Kidney epithelial cell (primary cell): Measurements from ENCODE around the gene UGT2A2. TPM values are rescaled to one million over a fixed set of nuclear protein-coding genes. Genes with fewer than 3 reads are reported as not detected.
"Not testable (repeated sequence)": the region's sequence is repeated elsewhere in the genome, so short reads cannot be mapped to it uniquely, and the experiment has no call there.

Source experiments
- DNase-seq: peaks from one replicate; pipeline ENCODE4 v3.0.0-alpha.2; 2010; ENCODE audit warnings: low read depth
- H3K27me3 ChIP-seq: 2 replicates; pipeline ENCODE4 v1.6.0; 2011; ENCODE audit warnings: low read length; ENCODE audit not compliant: control insufficient read depth, insufficient read depth
- H3K36me3 ChIP-seq: 2 replicates; pipeline ENCODE4 v1.5.1; 2011; ENCODE audit warnings: low read length; ENCODE audit not compliant: control insufficient read depth, insufficient read depth
- H3K4me3 ChIP-seq: 2 replicates; pipeline ENCODE4 v1.5.1; 2011; ENCODE audit warnings: low read depth, mild to moderate bottlenecking, control low read depth, low read length
- CTCF ChIP-seq: IDR thresholded peaks from 2 replicates; pipeline ENCODE4 v1.5.1; 2011; ENCODE audit warnings: mild to moderate bottlenecking, moderate library complexity, low read length, control low read depth, inconsistent platforms; ENCODE audit not compliant: insufficient read depth, poor library complexity, severe bottlenecking
- total RNA-seq: library from RNA; depleted of rRNA; stranded (reverse); fragments of >200 nt; gene quantifications from 2 replicates; pipeline ENCODE4 v1.2.3, GENCODE V29; 2015

UGT2A2 gene
- not detected in 2 replicates for total RNA-seq

DNA sequence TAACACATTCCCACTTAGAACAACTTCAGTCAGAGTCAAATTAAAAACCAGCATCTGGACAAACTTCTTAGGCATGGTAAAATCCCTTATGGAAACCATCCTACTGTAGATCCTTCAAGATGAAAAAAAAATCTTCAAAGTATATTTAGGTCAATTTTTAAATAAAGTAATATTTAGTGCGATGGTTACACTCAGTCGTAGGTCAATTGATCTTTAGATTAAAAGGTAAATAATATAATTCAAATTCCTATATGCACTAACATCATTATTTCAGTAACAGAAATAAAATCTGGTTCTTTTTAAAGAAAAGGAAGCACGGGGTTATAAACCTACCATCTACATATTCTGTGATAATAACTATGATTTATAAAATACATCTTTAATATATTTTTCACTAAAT is at the start of gene UGT2A2:
Gene UGT2A2 (minus strand): TSS at position 101 of the 400 bp plus-strand sequence. CDS start 2 bp downstream, at position 99.
- Histone ChIP-seq H3K27me3 (no peaks in the 10 kb centered on the region), H3K36me3 (no peaks in the 10 kb centered on the region), H3K4me3 (no peak within 1 kb of the TSS)
- no peak for TF ChIP-seq CTCF
- no peak for DNase-seq

- Histone ChIP-seq H3K4me3 (no peak overlapping the region), H3K36me3 (no peaks in the 10 kb centered on the region), H3K27me3 (no peaks in the 10 kb centered on the region)
- no peak for TF ChIP-seq CTCF
- DNase-seq: no peak
These were observed 45.4 kb upstream of the UGT2A2 start for GRCh38 chr4:69684804-69685203.

GRCh38 chr4:69668680-69669079 is 29.2 kb upstream of the UGT2A2 start:
- no peaks in the 10 kb centered on the region for H3K27me3 ChIP-seq
- DNase-seq: no peak
- H3K4me3 ChIP-seq: no peak overlapping the region
- H3K36me3 ChIP-seq: no peaks in the 10 kb centered on the region
- no peak for TF ChIP-seq CTCF

GRCh38 chr4:69664009-69664408 is 24.6 kb upstream of the UGT2A2 start:
- H3K36me3 ChIP-seq, DNase-seq: not testable (repeated sequence)

GRCh38 chr4:69661130-69661803 is 21.8 kb upstream of the UGT2A2 start:
- not testable (repeated sequence) for H3K4me3 ChIP-seq, H3K27me3 ChIP-seq, DNase-seq, H3K36me3 ChIP-seq

More at GRCh38 chr4:69664009-69664408, 24.6 kb upstream of the UGT2A2 start:
- H3K27me3 ChIP-seq, H3K4me3 ChIP-seq: not testable (repeated sequence)

GRCh38 chr4:69658133-69658532 is 18.7 kb upstream of the UGT2A2 start:
- Histone ChIP-seq H3K27me3 (no peaks in the 10 kb centered on the region), H3K36me3 (no peaks in the 10 kb centered on the region), H3K4me3 (no peak overlapping the region)
- DNase-seq: no peak
- no peak for TF ChIP-seq CTCF

DNA sequence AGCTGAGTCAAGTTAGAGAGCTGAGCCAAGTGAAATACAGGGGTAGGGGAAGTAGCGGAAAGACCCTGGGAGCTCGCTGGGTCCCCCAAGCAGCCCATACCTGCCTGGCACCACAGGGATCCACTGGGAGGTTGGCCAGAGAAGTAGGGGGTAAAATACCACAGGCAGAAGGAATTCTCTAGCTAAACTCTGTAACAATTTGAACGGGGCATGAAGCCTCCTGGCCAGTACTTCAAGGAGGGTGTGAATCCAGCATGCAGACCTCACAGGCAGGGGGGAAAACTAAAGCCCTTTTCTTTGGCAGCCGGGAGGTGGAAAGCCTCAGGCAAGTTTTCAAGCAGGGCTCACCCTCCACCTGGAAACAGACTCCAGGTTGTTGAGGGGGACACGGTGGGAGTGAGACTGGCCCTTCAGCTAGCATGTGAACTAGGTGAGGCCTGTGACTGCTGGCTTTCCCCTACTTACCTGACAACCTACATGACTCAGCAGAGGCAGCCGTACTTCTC is 17.3 kb upstream of the UGT2A2 start:
- Histone ChIP-seq H3K36me3 (no peaks in the 10 kb centered on the region), H3K4me3 (no peak overlapping the region), H3K27me3 (no peaks in the 10 kb centered on the region)
- no peak for DNase-seq
- TF ChIP-seq CTCF: no peak
